Neural cell (in vitro differentiated cells): ENCODE results near the gene NEIL1. TPM values are rescaled to one million over a fixed set of nuclear protein-coding genes. Genes with fewer than 3 reads are reported as not detected.

Experiments
- H2AFZ ChIP-seq: fragments of 200-600, 300-800 bp; sonication (generic), shearing (Covaris generic); 2 replicates; pipeline ENCODE4 v1.6.0; 2014; ENCODE audit warnings: low read depth, mild to moderate bottlenecking, antibody characterized with exemption, low read length, moderate library complexity
- H3F3A ChIP-seq: fragments of 200-600 bp; shearing (Covaris generic); 2 replicates; pipeline ENCODE4 v1.6.1; 2016; ENCODE audit warnings: mild to moderate bottlenecking, moderate library complexity, mixed read lengths, antibody characterized with exemption, low read length; ENCODE audit not compliant: insufficient read depth, poor library complexity, severe bottlenecking
- H3K27ac ChIP-seq: fragments of 200-600, 300-800 bp; sonication (generic), shearing (Covaris generic); 2 replicates; pipeline ENCODE4 v1.5.1; 2014; ENCODE audit warnings: mild to moderate bottlenecking, low read length, moderate library complexity
- H3K27me3 ChIP-seq: fragments of 300-800, 200-600 bp; sonication (generic), shearing (Covaris generic); 2 replicates; pipeline ENCODE4 v1.6.0; 2014; ENCODE audit warnings: mild to moderate bottlenecking, low read depth, low read length, moderate library complexity; ENCODE audit not compliant: insufficient read depth
- H3K36me3 ChIP-seq: fragments of 300-800, 200-600 bp; sonication (generic), shearing (Covaris generic); 2 replicates; pipeline ENCODE4 v1.5.1; 2014; ENCODE audit warnings: mild to moderate bottlenecking, antibody characterized with exemption, low read length, moderate library complexity; ENCODE audit not compliant: insufficient read depth
- H3K4me2 ChIP-seq: fragments of 300-800, 200-600 bp; sonication (generic), shearing (Covaris generic); 2 replicates; pipeline ENCODE4 v1.6.0; 2014; ENCODE audit warnings: mild to moderate bottlenecking, low read length
- H3K4me3 ChIP-seq: fragments of 300-800, 200-600 bp; sonication (generic), shearing (Covaris generic); 2 replicates; pipeline ENCODE4 v1.5.1; 2014; ENCODE audit warnings: mild to moderate bottlenecking, low read length, moderate library complexity
- H3K79me2 ChIP-seq: fragments of 200-600 bp; shearing (Covaris generic); replicated peaks from 2 replicates; pipeline ENCODE4 v1.6.0; 2014; ENCODE audit warnings: mild to moderate bottlenecking, low read length, moderate library complexity; ENCODE audit not compliant: insufficient read depth
- H3K9ac ChIP-seq: fragments of 300-800, 200-600 bp; sonication (generic), shearing (Covaris generic); 2 replicates; pipeline ENCODE4 v1.6.1; 2016; ENCODE audit warnings: mild to moderate bottlenecking, low read length, mixed read lengths
- H3K9me2 ChIP-seq: fragments of 200-600 bp; shearing (Covaris generic); 2 replicates; pipeline ENCODE4 v1.6.1; 2016; ENCODE audit warnings: mild to moderate bottlenecking, low read length, mixed read lengths; ENCODE audit not compliant: insufficient read depth
- H3K9me3 ChIP-seq: fragments of 200-600, 300-800 bp; sonication (generic), shearing (Covaris generic); 2 replicates; pipeline ENCODE4 v1.6.1; 2016; ENCODE audit warnings: mild to moderate bottlenecking, mixed run types, low read length, moderate library complexity, mixed read lengths
- H4K20me1 ChIP-seq: fragments of 200-600 bp; shearing (Covaris generic); 2 replicates; pipeline ENCODE4 v1.6.1; 2016; ENCODE audit warnings: mild to moderate bottlenecking, mixed run types; ENCODE audit not compliant: insufficient read depth
- EP300 ChIP-seq: fragments of 450-650 bp; conservative IDR thresholded peaks from 2 replicates; pipeline ENCODE4 v1.6.1; 2014; ENCODE audit warnings: antibody characterized with exemption, mild to moderate bottlenecking, moderate library complexity; ENCODE audit not compliant: poor library complexity, severe bottlenecking
- EZH2 ChIP-seq: fragments of 200-600, 300-800 bp; shearing (Covaris generic), sonication (generic); IDR thresholded peaks from 2 replicates; pipeline ENCODE4 v1.6.1; 2014; ENCODE audit warnings: antibody characterized with exemption, low read length, borderline replicate concordance, mild to moderate bottlenecking; ENCODE audit not compliant: insufficient read depth, poor library complexity, severe bottlenecking
- MXI1 ChIP-seq: fragments of 450-650 bp; conservative IDR thresholded peaks from 2 replicates; pipeline ENCODE4 v1.6.1; 2014; ENCODE audit warnings: antibody characterized with exemption, mild to moderate bottlenecking; ENCODE audit not compliant: poor library complexity, severe bottlenecking
- POLR2AphosphoS5 ChIP-seq: IDR thresholded peaks from 2 replicates; pipeline ENCODE4 v1.6.1; 2012
- RAD21 ChIP-seq: fragments of 450-650 bp; conservative IDR thresholded peaks from 2 replicates; pipeline ENCODE4 v1.6.1; 2014; ENCODE audit warnings: antibody characterized with exemption, mild to moderate bottlenecking, moderate library complexity
- SMC3 ChIP-seq: fragments of 450-650 bp; conservative IDR thresholded peaks from 2 replicates; pipeline ENCODE4 v1.6.1; 2014; ENCODE audit warnings: antibody characterized with exemption, mild to moderate bottlenecking, moderate library complexity; ENCODE audit not compliant: poor library complexity
- TAF1 ChIP-seq: IDR thresholded peaks from 2 replicates; pipeline ENCODE4 v1.6.1; 2012; ENCODE audit warnings: low read depth
- polyA plus RNA-seq: library from polyadenylated mRNA; depleted of rRNA; stranded (reverse); fragments of >200 nt; gene quantifications from 2 replicates; pipeline ENCODE4 v1.2.3, GENCODE V29; 2014
- TF ChIP-seq, protein P1 (sequence below): IDR thresholded peaks from 2 replicates; pipeline ENCODE4 v1.6.1; 2012; ENCODE audit warnings: borderline replicate concordance
- TF ChIP-seq, protein P2 (sequence below): fragments of 450-650 bp; IDR thresholded peaks from 2 replicates; pipeline ENCODE4 v1.5.1; 2014; ENCODE audit warnings: antibody characterized with exemption, mild to moderate bottlenecking, moderate library complexity; ENCODE audit not compliant: poor library complexity, severe bottlenecking

The NEIL1 gene
- polyA plus RNA-seq, 1 donor from 2014 or later, result 18.6 TPM

DNA sequence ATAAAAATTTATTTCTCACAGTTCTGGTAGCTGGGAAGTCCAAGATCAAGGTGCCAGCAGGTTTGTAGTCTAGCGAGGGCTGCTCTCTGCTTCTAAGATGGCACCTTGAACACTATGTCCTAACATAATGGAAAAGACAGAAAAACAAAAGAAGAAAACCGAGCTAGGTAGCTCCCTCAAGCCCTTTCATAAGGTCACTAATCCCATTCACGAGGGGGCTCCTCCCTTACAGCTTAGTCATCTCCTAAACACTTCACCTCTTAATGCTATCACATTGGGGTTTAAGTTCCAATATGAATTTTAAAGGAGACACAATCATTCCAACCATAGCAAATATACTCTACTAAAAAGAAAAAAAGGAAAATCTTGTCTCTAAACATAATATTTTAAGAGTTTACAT, 40.7 kb upstream of the NEIL1 start:
- no peaks in the 10 kb centered on the region for H3K36me3 ChIP-seq
- peaks cover 3% of the 10 kb centered on the region for H3K27me3 ChIP-seq
- no peak overlapping the region for H3K4me2 ChIP-seq
- H3F3A ChIP-seq, result no peaks in the 10 kb centered on the region
- H3K9me2 ChIP-seq, result no peaks in the 10 kb centered on the region
- H4K20me1 ChIP-seq, result no peaks in the 10 kb centered on the region
- H3K4me3 ChIP-seq, result no peak overlapping the region
- H3K9me3 ChIP-seq, result no peaks in the 10 kb centered on the region
- H3K9ac ChIP-seq, result no peak overlapping the region
- TF ChIP-seq EP300, result no peak
- no peak for TF ChIP-seq EZH2
- no peak for TF ChIP-seq MXI1
- TF ChIP-seq, protein P1, sequence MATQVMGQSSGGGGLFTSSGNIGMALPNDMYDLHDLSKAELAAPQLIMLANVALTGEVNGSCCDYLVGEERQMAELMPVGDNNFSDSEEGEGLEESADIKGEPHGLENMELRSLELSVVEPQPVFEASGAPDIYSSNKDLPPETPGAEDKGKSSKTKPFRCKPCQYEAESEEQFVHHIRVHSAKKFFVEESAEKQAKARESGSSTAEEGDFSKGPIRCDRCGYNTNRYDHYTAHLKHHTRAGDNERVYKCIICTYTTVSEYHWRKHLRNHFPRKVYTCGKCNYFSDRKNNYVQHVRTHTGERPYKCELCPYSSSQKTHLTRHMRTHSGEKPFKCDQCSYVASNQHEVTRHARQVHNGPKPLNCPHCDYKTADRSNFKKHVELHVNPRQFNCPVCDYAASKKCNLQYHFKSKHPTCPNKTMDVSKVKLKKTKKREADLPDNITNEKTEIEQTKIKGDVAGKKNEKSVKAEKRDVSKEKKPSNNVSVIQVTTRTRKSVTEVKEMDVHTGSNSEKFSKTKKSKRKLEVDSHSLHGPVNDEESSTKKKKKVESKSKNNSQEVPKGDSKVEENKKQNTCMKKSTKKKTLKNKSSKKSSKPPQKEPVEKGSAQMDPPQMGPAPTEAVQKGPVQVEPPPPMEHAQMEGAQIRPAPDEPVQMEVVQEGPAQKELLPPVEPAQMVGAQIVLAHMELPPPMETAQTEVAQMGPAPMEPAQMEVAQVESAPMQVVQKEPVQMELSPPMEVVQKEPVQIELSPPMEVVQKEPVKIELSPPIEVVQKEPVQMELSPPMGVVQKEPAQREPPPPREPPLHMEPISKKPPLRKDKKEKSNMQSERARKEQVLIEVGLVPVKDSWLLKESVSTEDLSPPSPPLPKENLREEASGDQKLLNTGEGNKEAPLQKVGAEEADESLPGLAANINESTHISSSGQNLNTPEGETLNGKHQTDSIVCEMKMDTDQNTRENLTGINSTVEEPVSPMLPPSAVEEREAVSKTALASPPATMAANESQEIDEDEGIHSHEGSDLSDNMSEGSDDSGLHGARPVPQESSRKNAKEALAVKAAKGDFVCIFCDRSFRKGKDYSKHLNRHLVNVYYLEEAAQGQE, result no peak
- TF ChIP-seq SMC3, result no peak
- TF ChIP-seq, protein P2, sequence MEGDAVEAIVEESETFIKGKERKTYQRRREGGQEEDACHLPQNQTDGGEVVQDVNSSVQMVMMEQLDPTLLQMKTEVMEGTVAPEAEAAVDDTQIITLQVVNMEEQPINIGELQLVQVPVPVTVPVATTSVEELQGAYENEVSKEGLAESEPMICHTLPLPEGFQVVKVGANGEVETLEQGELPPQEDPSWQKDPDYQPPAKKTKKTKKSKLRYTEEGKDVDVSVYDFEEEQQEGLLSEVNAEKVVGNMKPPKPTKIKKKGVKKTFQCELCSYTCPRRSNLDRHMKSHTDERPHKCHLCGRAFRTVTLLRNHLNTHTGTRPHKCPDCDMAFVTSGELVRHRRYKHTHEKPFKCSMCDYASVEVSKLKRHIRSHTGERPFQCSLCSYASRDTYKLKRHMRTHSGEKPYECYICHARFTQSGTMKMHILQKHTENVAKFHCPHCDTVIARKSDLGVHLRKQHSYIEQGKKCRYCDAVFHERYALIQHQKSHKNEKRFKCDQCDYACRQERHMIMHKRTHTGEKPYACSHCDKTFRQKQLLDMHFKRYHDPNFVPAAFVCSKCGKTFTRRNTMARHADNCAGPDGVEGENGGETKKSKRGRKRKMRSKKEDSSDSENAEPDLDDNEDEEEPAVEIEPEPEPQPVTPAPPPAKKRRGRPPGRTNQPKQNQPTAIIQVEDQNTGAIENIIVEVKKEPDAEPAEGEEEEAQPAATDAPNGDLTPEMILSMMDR, result no peak
- TF ChIP-seq RAD21, result no peak
- TF ChIP-seq TAF1, result no peak
- TF ChIP-seq POLR2AphosphoS5, result no peak
- no peaks in the 10 kb centered on the region for H3K79me2 ChIP-seq
- H3K27ac ChIP-seq, result no peak overlapping the region
- no peak overlapping the region for H2AFZ ChIP-seq

DNA sequence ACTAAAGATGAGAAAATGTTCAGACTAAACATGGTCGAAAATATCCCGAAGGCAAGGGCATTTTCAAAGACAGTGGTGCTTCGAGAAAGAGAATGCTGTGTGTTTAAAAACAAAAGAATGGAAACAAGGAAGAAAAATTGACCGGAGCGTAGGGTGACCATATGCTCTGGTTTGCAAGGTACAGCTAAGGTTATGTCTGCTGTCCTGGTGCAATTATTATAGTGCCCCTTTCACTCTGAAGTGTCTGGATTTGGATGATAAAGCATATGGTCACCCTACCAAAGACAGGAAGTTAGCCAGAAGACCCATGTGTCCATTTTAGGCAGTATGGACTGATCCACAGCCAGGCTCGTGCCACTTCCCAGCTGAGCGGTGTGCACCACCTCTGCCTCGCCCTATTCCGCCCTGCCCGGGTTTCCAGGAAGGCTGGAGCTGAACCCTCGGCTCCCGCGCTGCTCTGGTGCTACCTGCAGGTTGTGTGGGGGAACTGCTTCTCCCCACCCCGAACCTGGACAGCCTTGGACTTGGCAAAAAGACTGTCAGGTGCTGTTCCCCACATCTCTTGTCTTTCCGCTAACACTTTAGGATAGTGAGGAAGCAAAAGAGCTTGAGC, 39.0 kb upstream of the NEIL1 start:
- H3K4me2 ChIP-seq, result no peak overlapping the region
- TF ChIP-seq, protein P1, result no peak
- peak; percentile 53 for TF ChIP-seq SMC3
- no peak for TF ChIP-seq MXI1
- no peak for TF ChIP-seq EZH2
- TF ChIP-seq, protein P2, result peak; percentile 47
- peak; percentile 48 for TF ChIP-seq RAD21
- no peak for TF ChIP-seq POLR2AphosphoS5
- no peaks in the 10 kb centered on the region for H3F3A ChIP-seq
- no peak overlapping the region for H3K9ac ChIP-seq
- no peak overlapping the region for H3K27ac ChIP-seq
- H3K9me3 ChIP-seq, result no peaks in the 10 kb centered on the region
- H3K9me2 ChIP-seq, result no peaks in the 10 kb centered on the region
- H3K4me3 ChIP-seq, result no peak overlapping the region
- no peaks in the 10 kb centered on the region for H3K79me2 ChIP-seq
- peaks cover 3% of the 10 kb centered on the region for H3K27me3 ChIP-seq
- H3K36me3 ChIP-seq, result no peaks in the 10 kb centered on the region
- H4K20me1 ChIP-seq, result no peaks in the 10 kb centered on the region
- H2AFZ ChIP-seq, result no peak overlapping the region
